SK-MEL-5 (cell line): ENCODE results near the gene ANKRD39. TPM values are rescaled to one million over a fixed set of nuclear protein-coding genes. Genes with fewer than 3 reads are reported as not detected.
A peak's percentile ranks its signal among the peaks of the same experiment; 100 is the strongest.

Source experiments
- DNase-seq: peaks from one replicate; pipeline ENCODE4 v3.0.0-alpha.2; 2016; ENCODE audit warnings: low read depth, low spot score
- in situ Hi-C: cut with HindIII; loops from 2 replicates; pipeline ENCODE4 v1.10.0; 2016; ENCODE audit warnings: low sequenced_read_pairs, high pct_unique_total_duplicates, low pct_unique_long_range_greater_than_20kb
- total RNA-seq: library from RNA; depleted of rRNA; stranded (reverse); fragments of >200 nt; shearing (Covaris generic); gene quantifications from 2 replicates; pipeline ENCODE4 v1.2.3, GENCODE V29; 2014

ANKRD39 gene
- total RNA-seq, 1 experiment from 2014 or later = 14.0 TPM

DNA sequence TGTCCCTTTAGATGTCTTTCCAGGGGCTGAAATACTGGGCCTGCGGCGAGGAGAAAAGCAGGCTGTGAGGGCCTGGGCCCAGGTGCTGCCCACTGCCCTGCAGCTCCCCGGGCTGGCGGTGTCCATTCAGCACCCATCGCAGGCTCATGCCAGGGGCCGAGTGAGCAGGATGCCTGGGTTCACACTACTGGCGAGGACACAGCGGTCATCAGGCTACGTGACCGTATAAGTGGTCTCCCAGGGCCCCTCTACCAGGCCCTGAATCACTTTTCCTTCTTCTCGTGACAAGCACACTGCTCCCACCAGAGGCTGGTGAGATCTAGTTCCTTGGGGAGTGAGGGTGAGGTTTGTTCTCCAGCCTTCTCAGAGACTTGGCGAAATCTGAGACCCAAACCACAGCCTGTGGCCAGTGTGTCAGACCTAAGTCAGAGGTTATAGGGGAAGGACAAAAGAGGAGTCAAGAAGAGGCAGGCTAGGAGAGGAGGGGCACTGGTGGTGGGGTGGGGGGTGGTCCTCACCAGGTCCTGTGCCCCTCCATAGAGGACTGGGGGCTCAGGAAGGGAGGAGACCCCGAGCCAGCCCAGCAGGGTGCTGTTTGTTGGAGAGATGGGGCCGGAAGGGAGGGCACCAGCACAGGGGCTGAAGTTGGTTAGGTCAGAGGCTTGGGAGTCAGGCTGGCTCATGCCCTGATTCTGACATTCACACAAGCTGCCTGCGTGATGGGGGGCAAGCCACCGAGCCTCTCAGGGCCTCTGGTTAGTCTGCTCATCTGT lies 18.6 kb upstream of the ANKRD39 start:
- in situ Hi-C loops = no loop called here
- no peak for DNase-seq

- in situ Hi-C loops = no loop called here
- DNase-seq = peak; percentile 74
Measured at GRCh38 chr2:96875498-96876268, 17.9 kb upstream of the ANKRD39 start.

GRCh38 chr2:96874198-96874831 lies 16.5 kb upstream of the ANKRD39 start:
- in situ Hi-C loops = no loop called here
- no peak for DNase-seq

- DNase-seq = no peak
- in situ Hi-C loops = no loop called here
Measured at GRCh38 chr2:96873651-96874096, 15.9 kb upstream of the ANKRD39 start.

- DNase-seq = no peak
- in situ Hi-C loops = no loop called here
Measured at GRCh38 chr2:96872591-96873349, 15.0 kb upstream of the ANKRD39 start.

GRCh38 chr2:96870626-96871255 lies 12.9 kb upstream of the ANKRD39 start:
- no peak for DNase-seq
- in situ Hi-C loops = no loop called here

GRCh38 chr2:96869822-96870625 lies 12.2 kb upstream of the ANKRD39 start, which contains the start of gene SEMA4C:
Gene SEMA4C, minus strand, starts transcription at chr2:96870080. Its CDS starts 2,194 bp downstream, at chr2:96867886.
- in situ Hi-C loops = no loop called here

DNA sequence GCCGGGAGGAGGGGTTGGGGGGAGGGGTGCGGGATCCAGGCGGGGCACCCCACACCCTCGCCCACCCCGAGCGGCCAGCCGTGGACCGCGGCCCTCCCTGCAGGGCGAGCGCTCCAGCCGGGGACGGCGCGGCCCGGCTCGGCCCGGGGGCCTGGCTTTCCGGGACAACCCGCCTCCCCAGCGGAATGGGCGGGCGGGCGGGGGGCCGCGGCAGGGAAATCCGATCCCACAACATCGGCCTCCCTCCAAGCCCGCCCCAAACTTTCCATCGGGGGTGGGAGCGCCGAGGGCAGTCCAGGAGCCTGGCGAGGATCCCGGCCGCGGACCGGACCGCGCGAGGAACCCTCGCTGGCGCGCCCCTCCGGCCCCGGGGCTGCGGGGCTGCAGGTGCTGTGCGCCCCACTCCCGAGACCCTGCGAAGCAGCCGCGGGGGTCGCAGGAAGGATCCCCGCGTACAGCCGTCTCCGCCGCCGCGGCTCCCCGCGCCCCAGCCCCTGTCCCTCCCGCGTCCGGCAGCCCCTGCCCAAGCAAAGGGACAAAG lies 11.5 kb upstream of the ANKRD39 start:
- DNase-seq = no peak
- in situ Hi-C loops = no loop called here

More at GRCh38 chr2:96869822-96870625, 12.2 kb upstream of the ANKRD39 start, which contains the start of gene SEMA4C:
- no peak for DNase-seq

DNA sequence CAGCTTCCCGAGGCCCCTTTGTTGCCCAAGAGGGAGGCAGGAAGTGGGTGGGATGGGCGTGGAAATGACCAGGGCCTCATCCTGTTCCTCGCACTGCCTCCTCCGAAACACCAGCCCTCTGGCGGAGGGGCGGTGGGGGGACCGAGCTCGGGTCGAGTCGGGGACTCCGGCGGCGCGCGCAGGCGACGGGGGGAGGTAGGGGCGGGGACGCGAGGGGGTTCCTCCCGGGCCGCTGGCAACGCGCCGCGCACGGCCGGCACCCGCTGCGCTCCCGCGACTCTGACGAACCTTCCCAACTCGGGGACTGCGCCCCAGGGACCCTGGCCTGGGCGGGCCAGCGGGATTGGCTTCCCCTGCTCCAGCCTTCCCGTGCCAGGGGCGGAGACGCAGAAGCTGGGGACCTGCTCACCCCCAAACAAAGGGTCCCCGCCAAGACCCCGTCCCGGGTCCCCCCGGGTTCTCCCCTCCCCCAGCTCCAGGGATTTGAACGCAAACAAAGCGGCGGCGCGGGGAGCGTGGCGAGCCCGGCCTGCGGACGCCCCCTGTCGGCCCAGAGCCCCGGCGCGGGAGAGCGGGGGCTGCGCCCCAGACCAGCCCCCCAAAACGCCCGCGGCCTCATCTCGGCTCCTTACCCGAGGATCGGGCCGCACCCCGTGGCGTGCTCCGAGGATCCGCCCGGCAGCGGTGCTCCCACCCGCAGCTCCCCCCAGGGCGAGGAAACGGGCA lies 10.9 kb upstream of the ANKRD39 start:
- peak; percentile 86 for DNase-seq
- in situ Hi-C loops = no loop called here

- DNase-seq = no peak
- in situ Hi-C loops = no loop called here
Measured at GRCh38 chr2:96867756-96868554, 10.1 kb upstream of the ANKRD39 start.

GRCh38 chr2:96866986-96867755 lies 9.4 kb upstream of the ANKRD39 start:
- no peak for DNase-seq
- in situ Hi-C loops = no loop called here

- in situ Hi-C loops = no loop called here
- DNase-seq = no peak
Measured at GRCh38 chr2:96866586-96866985, 8.8 kb upstream of the ANKRD39 start.

GRCh38 chr2:96866149-96866548 lies 8.3 kb upstream of the ANKRD39 start:
- no peak for DNase-seq
- in situ Hi-C loops = no loop called here

DNA sequence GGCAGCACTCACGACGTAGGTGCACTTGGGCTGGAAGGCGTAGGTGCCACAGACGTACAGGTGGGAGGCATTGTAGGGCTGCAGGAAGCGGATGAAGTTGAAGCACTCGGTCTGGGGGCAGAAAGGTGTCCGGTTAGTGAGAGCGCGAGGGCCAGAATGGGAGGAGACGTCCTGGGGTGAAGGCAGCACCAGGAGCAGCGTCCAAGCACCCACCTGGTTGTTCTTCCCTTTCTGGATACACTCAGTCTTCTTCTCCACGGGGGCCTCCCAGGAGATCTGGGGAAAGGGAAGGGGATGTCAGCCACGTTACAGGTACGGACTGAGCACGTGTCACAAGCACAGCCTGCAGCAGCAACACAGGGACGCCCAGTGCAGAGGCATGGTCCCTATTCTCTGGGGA lies 7.8 kb upstream of the ANKRD39 start:
- in situ Hi-C loops = no loop called here
- no peak for DNase-seq
